DMS79 (cell line): Measurements from ENCODE around the gene ZNF790.
"Not testable (repeated sequence)": the region's sequence is repeated elsewhere in the genome, so short reads cannot be mapped to it uniquely, and the experiment has no call there.

Experiments used
- DNase-seq: peaks from one replicate; lab custom pipeline; 2025; lab: John Stamatoyannopoulos, UW

Gene ZNF790

DNA sequence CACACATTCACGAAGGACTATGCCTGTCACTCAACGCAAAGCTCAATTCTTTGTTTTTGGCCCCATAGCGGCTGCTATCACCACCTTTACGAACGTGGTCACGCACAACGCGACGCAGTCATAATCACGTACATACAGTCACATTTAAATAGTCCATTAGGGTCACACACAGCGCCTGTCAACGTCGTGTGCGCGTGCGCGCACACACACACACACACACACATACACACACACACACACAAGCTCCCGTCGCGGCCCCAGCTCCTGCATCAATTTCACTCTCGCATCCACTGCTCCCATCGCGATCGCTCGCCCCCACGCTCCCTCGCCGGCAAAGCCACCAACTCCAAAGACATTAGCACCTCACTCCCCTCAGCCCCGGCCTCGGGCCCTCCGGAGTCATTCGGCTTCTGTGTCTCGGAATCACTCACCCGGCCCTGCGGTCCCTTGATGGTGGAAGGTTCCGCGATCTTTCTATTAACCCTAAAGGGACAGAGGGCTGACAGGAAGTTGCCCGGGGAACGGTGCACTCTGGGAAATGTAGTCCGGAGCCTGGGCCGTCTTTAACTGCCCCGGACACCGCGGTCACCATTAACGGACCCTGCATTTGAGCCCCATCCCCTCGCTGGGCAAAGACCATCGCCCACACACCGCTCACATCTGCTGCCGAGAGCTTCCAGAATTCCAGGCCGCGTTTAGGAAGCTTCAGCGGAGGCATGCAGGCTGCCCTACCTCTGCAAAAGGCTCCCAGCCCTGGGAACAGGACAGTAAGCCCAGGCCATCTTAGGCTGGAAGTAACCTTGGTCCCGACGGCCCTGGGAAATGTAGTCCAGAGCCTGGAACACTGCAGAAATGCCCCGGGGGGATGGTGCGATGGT lies at the start of gene ZNF790:
ZNF790 (minus strand) TSS at position 482 of the 878 bp plus-strand sequence. CDS start 12,768 bp downstream, outside the sequence.
- peak; percentile 88 for DNase-seq

GRCh38 chr19:36876993-36877938 lies 39.1 kb upstream of the ZNF790 start:
- DNase-seq: no peak

GRCh38 chr19:36851898-36852297 lies 13.7 kb upstream of the ZNF790 start:
- DNase-seq: no peak

- DNase-seq: peak; percentile 94
Observed at GRCh38 chr19:36850559-36851442, 12.6 kb upstream of the ZNF790 start, which contains the start of gene ZNF345. Gene ZNF345 (plus strand): TSS chr19:36850876. CDS start chr19:36876831, 25,955 bp downstream.

DNA sequence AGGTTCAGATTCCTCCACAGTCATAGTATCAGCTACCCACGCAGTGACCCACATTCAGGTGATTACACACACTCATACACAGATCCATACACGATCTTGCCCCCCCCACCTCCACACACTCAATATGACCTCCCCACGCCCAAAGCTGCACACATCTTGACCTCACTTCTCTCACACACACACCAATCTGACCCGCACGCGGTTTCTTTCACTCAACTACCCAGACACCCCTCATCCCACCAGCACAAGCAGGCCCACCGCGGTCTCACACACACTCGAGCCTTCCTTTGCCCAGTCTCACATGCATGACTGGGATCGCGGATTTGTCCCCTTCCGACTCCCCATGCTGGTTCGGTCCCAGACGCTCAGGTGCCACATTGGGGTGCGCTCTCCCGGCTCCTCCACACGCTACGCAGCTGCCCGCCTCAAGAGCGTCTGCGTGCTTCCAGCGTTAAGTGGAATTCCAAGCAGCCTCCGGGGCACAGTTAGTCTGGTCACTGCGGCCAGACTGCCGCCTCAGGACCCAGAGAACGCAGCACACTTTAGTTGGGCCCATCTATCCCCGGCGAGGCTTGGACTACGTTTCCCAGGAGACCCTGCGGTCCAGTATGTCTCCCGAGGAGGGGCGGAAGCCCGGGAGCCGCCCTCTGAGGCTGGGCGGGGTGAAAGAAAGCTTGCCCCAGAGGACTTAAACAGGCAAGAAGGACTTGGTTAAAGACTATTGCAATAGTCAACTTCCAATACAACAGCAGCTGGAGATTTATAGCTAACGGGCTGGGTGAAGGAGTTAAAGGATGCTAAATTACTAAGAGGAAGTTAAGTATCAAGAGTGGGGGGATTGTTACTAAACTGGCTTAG lies 11.7 kb upstream of the ZNF790 start:
- peak; percentile 86 for DNase-seq

- no peak for DNase-seq
Observed at GRCh38 chr19:36847968-36848367, 9.8 kb upstream of the ZNF790 start.

DNA sequence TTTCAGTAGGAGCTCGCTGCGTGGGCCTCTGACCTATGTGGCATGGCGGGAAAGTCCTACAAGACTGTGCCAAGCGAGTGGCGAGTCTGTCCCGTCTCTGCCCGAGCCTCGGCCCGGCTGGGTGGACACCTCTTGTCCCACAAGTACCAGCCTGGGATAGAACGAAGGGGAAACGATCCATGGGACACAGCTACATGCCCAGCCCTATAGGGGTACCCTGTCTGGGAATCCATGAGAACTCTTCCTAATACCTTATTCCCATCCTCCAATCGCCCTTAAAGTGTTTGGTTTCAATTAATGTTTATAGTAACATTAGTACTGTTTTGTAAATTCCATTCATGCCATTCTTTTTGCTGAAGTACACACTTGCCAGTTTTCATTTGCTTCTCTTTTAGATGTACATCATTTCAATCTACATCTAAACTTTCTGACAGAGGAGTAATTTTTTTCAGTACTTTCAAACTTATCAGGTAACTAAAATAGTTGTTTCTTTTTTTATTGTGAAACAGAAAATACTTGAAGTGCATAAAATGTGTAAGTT lies 667 bp upstream of the ZNF790 start:
- DNase-seq: no peak

GRCh38 chr19:36837176-36837905 lies 846 bp downstream of the ZNF790 start:
- no peak for DNase-seq

DNA sequence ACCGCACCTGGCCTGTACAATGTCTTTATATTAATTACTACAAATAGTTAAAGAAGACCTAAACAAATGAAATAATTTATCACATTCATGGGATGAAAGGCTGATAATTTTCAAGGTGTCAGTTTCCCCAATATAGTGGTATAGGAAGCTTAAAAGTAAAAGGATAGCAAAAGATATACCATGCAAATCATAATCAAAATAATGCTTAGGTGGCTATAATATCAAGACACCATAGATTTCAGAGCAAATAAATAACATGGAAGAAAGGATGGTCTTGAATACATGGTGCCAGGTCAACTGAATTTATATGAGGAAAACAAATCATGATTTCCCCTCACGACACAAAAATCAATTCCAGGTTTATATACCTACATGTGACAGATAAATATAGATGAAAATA lies 4.8 kb downstream of the ZNF790 start:
- no peak for DNase-seq

GRCh38 chr19:36821758-36822157 lies 16.4 kb downstream of the ZNF790 start:
- DNase-seq: no peak

DNA sequence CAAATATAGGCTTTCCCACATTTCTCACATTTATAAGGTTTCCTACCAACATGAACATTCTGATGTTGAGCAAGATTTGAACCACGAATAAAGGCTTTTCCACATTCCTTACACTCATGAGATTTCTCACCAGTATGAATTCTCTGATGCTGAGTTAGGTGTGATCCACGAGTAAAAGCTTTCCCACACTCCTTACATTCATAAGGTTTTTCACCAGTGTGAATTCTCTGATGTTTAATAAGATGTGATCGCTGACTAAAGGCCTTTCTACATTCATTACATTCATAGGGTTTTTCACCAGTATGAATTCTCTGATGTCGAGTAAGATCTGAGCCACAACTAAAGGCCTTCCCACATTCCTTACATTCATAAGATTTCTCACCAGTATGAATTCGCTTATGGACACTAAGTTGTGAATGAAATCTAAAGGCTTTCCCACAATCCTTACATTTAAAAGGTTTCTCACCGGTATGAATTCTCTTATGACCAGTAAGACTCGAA lies 19.0 kb downstream of the ZNF790 start:
- no peak for DNase-seq

DNA sequence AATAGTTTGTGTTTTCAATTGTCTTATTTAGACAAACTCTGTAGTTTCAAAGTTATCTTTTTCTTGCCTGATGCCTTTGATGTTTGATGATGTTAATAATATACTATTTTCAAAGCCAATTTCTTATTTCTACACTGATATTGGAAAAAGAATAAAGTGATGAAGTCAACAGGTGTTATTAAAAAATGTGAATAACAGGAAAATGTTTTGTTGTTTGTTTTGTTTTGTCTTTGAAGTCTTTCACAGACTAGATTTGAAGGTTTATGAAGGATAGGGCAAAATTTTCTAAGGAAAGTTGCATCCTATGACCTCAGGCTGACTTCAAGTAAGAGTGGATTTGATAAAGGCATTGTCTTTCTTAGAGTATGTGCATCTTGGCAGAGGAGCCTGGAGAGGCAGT lies 31.2 kb downstream of the ZNF790 start:
- DNase-seq: no peak

- no peak for DNase-seq
Observed at GRCh38 chr19:36805364-36805763, 32.8 kb downstream of the ZNF790 start.

DNA sequence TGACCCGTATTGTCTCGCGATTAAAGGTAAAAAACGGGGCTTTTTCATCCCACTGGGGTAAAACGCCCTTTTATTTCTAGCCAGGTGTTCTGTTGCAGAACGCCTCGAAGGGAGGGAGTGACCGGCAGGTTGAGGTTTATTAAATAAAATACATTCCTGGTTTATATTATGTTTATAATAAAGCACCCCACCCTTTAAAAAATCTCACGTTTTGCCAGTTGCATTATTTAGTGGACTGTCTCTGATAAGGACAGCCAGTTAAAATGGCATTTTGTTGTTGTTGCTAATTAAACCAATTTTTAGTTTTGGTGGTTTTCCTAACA lies 40.4 kb downstream of the ZNF790 start:
- peak; percentile 21 for DNase-seq

- no peak for DNase-seq
Observed at GRCh38 chr19:36796714-36796992, 41.5 kb downstream of the ZNF790 start.

- DNase-seq: not testable (repeated sequence)
Observed at GRCh38 chr19:36791420-36792141, 46.6 kb downstream of the ZNF790 start.

- no peak for DNase-seq
Observed at GRCh38 chr19:36775768-36776167, 62.4 kb downstream of the ZNF790 start.

- DNase-seq: no peak
Observed at GRCh38 chr19:36773223-36773579, 65.0 kb downstream of the ZNF790 start.
